Activated gamma-delta T cell treated with anti-CD3 and anti-CD28 coated beads, Interleukin-2, amount 50 U/mL, for 16 hours (primary cell): Measurements from ENCODE around the gene RFT1.
"Not testable (repeated sequence)": the region's sequence is repeated elsewhere in the genome, so short reads cannot be mapped to it uniquely, and the experiment has no call there.

Source experiments
- DNase-seq: peaks from one replicate; pipeline ENCODE4 v3.0.0-alpha.2; 2020; ENCODE audit warnings: low read depth

Gene RFT1

DNA sequence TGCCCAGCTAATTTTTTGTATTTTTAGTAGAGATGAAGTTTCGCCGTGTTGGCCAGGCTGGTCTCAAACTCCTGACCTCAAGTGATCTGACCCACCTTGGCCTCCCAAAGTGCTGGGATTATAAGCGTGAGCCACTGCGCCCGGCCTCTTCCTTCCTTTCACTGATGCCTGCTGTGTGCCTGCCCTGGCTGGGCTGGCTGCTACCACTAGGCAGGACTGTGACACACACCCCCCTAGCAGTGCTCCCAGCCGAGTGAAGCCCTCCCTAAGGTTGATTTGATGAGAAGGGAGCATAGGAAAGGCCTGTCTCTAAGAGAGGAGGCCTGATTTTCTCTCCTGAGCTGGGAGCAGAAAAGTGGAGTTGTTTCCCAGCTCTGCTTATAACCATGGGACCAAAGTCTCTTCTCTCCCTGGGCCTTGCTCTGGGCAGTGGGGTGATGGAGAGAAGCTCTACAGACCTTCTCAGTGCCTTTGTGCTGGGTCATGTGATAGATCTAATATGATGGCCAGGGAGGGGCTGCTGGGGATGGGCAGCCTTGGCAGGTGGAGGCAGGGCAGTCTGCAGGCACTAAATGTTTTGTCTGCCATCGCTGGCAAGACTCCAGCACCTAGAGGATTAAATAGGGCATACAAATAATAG is 64.3 kb downstream of the RFT1 start:
- DNase-seq = no peak

DNA sequence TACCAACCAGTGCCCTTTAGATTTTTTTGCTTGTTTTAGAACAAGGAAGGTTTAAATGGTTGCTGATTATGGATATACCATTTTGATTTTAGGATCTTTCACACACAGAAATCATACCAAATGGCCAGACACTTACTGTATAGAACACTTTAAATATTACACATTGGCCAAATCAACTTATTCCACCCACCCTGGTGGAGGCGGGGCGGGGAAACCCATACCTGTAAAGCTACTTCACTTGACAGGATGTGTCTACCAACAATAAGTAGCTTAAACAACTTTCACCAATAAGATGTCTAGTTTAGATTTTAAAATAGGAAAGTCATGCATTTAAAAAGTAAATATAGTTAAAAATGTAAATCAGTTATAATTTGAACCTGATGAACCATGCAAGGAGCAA is 67.3 kb downstream of the RFT1 start:
- no peak for DNase-seq

DNA sequence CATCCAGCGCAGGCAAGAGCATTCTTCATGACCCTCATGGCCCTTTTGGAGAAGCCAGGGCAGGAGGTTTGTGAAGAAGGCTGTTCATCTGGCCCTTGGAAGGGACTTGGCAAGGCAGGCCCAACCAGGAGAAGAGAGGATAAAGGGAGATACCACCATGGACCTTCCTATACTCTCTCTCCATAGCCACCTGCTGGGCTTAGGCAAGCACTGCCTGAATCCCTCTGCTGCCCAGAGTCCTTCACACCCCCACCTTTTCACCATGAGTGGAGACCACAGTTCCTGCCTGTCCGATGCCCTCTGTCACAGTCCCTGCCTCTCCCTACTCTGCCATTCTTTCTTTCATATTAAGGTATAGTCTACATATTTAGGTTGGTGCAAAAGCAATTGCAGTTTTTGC is 73.8 kb downstream of the RFT1 start:
- no peak for DNase-seq

DNA sequence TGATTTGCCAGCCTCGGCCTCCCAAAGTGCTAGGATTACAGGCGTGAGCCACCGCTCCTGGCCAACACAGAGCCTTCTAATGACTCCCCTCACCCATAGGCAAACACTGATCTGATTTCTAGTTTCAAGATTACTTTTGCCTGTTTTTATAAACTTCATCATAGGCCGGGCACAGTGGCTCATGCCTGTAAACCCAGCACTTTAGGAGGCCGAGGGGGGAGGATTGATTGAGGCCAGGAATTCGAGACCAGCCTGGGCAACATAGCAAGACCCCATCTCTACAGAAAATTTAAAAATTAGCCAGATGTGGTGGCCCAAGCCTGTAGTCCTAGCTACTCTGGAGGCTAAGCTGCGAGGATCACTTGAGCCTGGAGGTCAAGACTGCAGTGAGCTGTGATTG is 76.0 kb downstream of the RFT1 start:
- DNase-seq = not testable (repeated sequence)

DNA sequence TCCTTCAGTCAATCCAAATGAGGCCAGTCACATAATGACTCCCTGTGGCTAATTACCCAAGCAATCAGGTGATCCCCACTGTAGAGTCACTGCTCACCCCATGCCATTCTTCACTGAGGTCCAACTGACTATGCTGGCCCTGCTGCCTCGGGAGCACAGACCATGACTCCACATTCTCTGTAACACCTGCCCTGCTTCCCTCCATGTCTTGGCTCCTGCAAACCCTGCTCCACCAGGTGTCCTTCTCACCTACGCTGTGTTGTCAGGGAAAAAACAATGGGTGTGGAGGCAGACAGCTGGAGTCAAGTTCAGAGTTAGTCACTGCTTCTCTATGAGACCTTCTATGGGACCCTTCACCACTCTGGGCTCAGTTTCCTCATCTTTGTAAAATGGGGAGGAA is 78.3 kb downstream of the RFT1 start:
- no peak for DNase-seq

DNA sequence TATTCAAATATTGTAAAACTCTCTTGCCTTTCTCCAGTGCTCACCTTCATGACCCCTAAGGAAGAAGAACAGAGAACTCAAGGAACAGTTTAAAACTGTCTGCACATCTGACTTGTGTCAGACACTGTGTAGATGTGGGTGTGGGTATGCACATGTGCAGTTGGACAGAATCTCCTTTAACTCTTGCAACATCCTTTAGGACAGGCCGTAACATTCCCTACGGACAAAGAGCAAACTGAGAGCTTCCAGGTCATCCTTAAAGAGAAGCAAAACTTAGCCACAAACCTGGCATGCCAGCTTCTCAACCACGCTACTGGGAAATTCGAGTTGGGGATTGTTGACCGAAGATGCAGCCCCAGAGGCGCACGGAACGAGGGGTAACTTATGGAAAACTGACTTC is 80.2 kb downstream of the RFT1 start:
- no peak for DNase-seq

DNA sequence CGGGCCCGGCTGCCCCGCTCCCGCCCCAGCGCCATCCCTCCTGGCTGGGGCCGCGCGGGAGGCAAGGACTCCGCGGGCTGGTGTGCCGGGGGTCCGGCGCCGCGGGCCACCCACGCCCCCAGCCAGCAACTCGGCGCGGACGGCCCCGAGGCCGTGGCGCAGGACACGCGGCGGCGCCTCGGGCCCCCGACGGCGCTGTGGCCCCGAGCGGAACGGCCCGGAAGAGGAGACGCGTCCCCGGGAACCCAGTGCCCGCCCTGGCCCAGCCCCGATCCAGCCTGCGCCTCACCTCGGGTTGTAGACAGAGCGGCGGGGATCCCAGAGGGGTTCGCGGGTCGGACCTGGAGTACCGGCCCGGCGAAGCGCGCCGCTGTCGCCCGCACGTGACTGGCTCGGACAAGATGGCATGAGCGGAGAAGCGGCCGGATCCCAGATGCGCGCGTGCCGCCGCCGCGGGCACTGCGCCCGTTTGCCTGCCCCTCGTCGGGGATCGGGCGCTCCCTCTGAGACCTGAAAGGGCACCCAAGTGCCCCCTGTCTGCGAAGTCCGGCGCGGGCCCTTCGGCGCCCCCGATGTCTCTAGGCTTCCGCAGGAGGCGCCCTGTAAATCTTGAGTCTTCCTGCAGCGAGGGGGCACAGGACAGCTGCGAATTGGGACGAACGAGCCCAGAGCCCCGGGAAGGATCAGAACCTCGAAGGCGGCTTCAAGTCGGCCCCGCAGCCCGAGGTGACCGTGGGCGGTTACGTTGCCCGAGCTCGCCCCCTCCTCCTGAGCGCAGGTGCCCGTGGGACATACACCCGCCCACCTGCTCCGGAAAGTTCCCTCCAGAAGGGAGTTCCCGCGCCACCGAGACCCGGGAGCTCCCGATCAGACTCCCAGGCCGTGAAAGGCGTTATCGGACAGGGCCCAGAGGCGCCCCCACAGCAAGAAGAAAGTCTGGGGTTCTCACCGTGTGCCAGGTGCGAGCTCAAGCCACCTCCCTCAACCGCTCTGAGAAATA is 83.8 kb downstream of the RFT1 start:
- peak; percentile 49 for DNase-seq

DNA sequence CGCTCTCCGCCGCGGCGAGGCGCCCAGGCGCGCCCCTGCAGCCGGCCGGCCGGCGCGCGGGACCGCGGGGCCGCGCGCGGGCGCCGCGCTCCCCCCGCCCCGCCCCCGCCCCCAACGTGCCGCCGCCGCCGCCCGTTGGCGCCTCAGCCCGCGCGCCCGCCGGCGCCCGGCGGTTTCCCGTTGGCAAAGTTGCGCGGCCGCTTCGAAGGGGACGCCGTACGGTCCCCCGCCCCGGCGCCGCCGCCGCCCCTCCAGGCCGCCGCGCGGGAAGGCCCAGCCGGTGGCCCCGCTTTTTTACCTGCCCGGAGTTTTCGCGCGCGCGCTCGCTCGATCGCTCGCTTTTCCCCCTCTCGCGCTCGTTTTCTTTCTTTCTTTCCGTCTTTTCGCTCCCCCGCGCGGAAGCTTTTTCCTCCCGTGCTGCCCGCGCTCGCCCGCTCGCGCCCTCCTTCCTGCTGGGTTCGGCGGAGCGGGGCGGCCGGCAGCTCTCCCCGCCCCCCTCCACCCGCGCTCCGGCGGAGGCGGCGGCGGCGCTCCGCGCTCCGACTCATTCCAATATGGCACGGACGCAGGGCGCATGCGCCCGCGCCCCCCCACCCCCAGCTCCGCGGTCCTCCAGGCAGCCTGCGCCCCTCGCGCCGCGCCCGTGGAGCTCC is 84.6 kb downstream of the RFT1 start, which contains the start of gene SFMBT1:
Gene SFMBT1 (minus strand): TSS at position 556 of the 653 bp plus-strand sequence. CDS start 76,945 bp downstream, outside the sequence.
- peak; percentile 62 for DNase-seq

DNA sequence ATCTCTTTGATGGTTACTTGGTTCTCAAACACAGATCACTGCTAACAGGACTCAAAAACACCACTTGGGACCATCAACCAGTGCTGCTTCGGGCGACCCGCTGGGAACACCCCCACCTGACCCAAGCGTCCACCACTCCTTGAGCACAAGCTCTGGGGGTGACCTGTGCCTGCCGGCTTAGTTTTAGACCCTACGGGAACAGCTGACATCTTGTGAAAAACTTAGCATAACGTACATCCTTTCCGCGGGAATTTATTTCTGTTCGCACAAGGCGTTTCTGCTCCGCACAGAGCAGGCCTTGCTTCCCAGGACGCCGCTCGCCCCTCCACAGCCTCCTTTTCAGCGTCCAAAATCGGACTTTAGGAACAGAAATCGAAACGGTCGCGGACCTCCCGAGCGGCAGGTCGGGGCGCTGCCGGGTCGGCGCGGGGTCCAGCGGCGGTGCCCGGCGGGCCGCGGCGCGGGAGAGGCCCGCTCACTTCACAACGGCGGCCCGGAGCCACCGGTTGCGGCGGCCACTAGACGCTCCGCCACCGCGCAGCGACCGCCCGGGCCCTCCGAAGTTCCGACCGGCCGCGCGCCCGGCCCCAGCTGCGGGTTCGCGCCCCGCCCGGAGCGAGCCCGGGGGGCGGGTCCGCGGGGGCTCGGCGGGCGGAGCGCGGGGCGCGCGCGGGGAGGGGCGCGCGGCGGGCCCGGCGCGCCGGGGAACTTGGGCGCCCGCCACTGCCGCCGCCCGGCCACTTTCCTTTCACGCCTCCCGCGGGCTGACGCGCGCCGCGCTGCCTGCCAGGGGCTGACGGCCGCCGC is 85.3 kb downstream of the RFT1 start:
- DNase-seq = peak; percentile 39

DNA sequence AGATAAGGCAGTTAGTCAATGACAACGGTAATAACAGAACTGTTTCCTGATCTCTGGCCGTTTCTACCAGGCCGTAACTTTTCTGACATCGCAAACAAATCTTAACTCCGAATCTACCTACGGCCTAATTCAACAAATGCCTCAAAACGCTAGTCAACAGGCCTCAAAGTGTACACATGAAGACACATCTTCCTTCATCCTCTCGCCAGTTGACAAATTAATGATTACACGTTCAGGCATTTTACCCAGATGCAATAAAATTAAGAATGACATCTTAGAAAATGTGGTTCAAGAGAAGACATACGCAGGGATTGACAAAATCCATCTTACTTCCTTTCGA is 85.9 kb downstream of the RFT1 start:
- no peak for DNase-seq

DNA sequence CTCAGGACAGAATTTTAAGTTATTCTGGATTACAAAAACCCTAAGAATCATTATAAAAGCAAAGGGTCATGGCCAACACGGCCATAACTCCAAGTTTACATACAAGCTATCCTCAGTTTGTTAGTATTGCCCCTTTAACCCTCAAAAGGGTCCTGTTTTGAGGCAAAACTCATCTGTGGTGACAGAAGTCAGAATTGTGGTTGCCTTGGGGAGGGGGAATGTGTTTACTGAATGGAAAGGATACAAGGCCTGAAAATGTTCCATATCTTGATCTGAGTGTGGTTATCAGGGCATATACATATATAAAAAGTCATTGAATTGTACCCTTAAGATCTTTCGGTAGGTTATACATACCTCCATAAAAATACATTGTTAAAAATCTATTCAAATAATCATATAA is 86.5 kb downstream of the RFT1 start:
- no peak for DNase-seq

DNA sequence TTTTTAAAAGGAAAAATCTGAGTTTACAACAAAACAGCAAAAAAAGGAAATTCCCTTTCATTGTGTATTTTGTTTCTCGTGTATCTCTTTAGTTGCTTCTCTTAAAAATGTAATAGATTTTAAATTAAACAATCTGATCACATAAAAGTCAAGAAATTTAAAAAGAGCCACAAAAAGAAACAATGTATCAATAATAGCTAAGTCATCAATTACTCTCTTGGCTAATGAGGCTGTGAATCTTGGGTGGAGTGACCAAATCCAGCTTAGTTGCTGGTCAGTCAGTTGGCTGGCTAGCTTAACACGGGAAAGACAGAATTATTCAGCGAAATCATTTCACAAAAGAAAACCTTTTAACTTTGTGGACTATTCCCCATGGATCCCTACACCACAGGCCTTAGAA is 87.6 kb downstream of the RFT1 start:
- DNase-seq = no peak

DNA sequence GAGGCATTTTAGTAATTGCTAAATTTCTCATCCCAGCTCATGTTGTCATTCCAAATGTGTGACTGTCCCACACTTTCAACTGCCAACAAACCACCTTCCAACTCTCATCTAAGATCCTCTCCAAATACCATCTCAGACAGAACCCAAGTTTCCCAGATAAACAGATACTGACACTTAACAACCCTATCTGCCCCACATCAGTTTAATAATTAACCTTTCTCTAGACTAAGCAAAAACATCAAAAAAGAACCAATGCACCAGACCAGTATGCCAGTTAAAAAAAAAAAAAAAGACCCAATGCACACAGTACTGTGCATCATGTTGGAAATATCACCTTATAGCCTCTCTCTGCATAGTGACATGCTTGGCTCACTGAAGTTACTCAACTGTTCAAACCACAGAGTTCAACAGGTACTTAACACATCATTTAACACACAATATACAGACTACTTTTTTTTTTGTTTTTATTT is 89.8 kb downstream of the RFT1 start:
- DNase-seq = no peak

DNA sequence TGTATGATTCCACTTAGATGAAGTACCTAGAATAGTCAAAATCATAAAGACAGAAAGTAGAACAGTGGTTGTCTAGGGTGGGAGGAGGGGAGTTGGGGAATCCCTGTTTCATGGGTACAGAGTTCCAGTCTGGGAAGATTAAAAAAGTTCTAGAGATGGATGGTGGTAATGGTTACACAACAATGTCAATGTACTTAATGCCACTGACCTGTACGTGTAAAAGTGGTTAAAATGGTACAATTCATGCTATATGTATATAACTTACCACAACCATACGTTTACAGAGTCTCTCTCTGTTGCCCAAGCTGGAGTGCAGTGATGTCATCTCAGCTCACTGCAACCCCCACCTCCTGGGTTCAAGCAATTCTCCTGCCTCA is 90.9 kb downstream of the RFT1 start:
- DNase-seq = no peak

DNA sequence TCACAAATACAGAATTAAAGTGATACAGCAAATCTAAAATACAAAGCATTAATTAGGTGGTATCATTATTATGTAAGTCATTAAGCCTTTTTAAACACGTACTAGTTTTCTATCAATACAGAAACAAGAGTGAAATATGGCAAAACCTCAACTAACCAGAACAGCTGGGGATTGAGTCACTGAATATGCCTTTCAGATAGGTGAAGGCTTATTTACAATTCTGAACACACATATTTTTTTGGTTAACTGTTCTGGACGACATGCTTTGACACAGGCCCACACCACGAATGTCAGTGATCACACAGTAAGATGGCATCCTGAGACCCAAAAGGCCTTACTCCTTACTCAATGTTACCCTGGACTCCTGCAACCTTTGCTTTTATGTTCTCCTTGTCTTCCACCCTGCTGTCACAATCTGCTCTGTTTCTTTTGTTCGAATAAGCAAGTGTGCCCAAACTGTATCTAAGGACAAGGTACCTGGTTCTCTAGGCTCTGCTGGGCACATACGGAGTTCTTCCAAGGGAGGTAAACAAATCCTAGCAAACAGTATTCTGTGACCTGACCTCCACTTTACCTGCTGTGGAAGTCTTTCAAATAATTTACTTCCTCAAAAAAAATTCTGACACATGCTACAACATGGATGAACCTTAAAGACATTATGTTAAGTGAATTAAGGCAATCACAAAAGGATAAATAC is 91.4 kb downstream of the RFT1 start:
- DNase-seq = no peak
